Caki2 (cell line): ENCODE data around the gene HEPHL1. TPM values are rescaled to one million over a fixed set of nuclear protein-coding genes. Genes with fewer than 3 reads are reported as not detected.

ENCODE experiments used
- DNase-seq: peaks from one replicate; pipeline ENCODE4 v3.0.0-alpha.2; 2015; ENCODE audit warnings: low read depth
- in situ Hi-C: cut with HindIII; loops from 2 replicates; pipeline ENCODE4 v1.10.0; 2016; ENCODE audit warnings: low sequenced_read_pairs, low pct_unique_long_range_greater_than_20kb, mixed read lengths
- total RNA-seq: library from RNA; depleted of rRNA; stranded (reverse); fragments of >200 nt; shearing (Covaris generic); gene quantifications from 2 replicates; pipeline ENCODE4 v1.2.3, GENCODE V29; 2014; ENCODE audit warnings: low replicate concordance

The HEPHL1 gene
- total RNA-seq, 1 experiment from 2014 or later: not detected

DNA sequence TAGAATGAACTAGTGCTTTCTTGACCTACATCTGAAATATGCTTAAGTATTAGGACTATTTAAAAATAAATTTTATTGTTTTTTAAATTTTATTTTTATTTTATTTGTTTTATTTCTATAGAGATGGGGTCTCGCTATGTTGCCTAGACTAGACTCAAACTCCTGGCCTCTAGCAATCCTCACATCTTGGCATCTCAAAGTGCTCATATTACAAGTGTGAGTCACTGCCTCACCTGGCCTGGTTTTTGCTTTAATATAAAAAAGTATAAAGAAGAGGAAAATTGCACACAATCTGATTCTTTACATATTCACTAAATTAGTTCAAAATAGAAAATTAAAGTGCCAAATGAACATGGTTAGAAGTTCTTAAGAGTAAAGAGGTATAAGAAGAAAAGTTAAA lies 37.5 kb downstream of the HEPHL1 start:
- in situ Hi-C loops: no loop called here
- no peak for DNase-seq

GRCh38 chr11:94059065-94059464 lies 37.9 kb downstream of the HEPHL1 start:
- in situ Hi-C loops: no loop called here
- DNase-seq: no peak

GRCh38 chr11:94060401-94060800 lies 39.2 kb downstream of the HEPHL1 start:
- in situ Hi-C loops: no loop called here
- no peak for DNase-seq

DNA sequence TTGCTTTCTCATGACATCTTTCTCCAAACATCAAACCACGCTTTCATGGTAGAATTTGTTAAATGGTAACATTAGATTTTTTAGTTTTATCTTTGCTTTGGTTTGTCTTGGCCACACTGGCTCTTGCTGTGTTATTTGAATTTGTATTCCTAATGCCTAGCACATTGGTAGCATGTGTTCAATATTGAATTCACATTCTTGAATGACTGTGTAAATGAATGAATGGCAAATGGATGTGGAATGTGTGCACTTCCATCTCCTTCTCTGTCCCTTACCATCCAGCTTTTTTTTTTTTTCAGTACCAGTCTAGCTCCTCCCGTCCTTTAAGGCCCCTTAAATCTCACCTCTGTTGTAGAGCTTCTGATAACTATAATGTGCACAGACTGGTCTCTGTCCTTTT lies 41.2 kb downstream of the HEPHL1 start:
- in situ Hi-C loops: no loop called here
- no peak for DNase-seq

GRCh38 chr11:94066901-94067429 lies 45.8 kb downstream of the HEPHL1 start:
- in situ Hi-C loops: no loop called here
- DNase-seq: no peak

DNA sequence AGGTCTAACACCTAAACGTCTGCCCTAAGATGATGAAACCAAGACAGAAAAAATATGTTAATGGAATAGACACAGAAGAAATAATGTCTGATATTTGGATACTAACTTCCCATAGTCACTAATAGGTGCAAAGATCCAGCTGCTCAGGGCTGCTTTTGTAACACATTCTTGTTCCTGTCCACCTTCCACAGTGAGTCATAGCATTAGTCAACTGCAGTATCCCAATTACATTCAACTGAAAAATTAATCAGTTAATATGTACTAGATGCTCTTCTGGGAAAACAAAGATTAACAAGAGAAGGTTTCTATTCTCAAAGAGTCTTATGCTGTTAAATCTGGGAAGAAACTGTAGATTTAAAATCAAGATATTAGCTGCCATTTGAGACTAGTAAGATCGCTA lies 47.6 kb downstream of the HEPHL1 start:
- DNase-seq: peak; percentile 8
- in situ Hi-C loops: no loop called here

DNA sequence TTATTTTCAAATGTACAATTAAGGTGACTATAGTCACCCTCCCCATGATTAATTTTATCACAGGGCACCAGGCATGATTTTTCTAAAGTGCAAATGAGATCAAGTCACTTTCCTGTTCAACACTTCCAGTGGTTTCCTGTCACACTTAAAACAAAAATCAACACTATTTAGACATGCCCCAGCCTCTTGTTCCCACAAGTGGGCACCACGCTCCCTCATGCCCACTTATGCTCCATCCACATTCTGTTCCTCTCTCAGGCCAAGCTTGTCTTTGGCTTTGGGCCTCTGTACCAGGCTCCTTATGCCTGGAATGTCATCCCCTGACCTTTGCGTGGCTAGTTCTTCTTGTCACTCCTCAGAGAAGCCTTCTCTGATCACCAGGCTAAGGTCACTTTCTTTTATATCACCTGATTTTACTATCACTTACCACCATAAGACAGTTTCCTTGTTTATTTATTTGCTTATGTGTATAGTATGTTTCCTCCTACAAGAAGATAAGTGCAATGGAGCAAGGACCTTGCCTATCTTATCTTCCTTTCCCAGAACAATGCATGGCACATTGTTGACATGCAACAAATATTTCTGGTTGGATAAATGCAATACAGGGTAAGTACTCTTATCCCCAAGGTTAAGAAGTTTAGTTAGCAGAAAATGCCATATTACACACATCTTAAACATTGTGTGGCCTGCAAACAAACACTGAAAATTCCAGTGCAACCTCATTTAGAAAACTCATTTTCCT lies 56.6 kb downstream of the HEPHL1 start:
- no peak for DNase-seq
- in situ Hi-C loops: no loop called here

DNA sequence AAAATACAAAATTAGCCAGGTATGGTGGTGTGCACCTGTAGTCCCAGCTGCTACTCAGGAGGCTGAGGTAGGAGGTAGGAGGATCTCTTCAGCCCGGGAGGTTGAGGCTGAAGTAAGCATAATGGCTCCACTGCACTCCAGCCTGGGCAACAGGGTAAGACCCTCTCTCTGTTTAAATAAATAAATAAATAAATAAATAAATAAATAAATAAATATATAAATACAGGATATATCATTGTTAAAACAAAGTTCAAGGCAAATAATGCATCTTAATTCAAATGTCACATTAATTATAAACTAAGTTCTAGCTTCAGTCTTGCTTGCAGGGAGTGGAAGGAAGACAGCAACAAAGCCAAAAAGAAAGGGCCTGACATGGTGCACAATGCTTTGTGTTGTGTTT lies 63.0 kb downstream of the HEPHL1 start:
- no peak for DNase-seq
- in situ Hi-C loops: no loop called here

- DNase-seq: no peak
- in situ Hi-C loops: no loop called here
These were observed 67.8 kb downstream of the HEPHL1 start for GRCh38 chr11:94088906-94089305.

DNA sequence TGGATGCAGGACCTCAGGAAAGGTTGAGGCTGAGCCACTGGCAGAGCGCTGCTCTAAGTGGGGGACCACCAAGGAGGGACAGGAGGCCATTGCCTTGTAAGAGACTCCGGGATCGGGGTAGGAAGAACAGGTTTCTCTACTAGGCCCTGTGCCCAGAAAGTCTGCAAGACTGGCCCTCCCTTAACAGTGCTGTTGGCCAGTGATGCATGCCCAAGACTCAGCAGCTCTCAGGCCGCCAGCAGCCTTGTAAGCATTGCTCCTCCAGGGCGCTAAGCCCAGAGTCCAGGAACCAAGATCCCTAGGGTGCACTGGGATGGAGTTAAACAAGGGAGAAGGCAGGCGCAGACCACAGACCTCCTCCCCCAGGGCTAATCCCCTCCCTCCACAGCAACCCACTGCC lies 68.2 kb downstream of the HEPHL1 start:
- no peak for DNase-seq
- in situ Hi-C loops: no loop called here

GRCh38 chr11:94090401-94090800 lies 69.2 kb downstream of the HEPHL1 start:
- no peak for DNase-seq
- in situ Hi-C loops: no loop called here

GRCh38 chr11:94091091-94091490 lies 69.9 kb downstream of the HEPHL1 start:
- DNase-seq: no peak
- in situ Hi-C loops: no loop called here

- in situ Hi-C loops: no loop called here
- no peak for DNase-seq
These were observed 79.1 kb downstream of the HEPHL1 start for GRCh38 chr11:94100253-94100652.

GRCh38 chr11:94103471-94103870 lies 82.3 kb downstream of the HEPHL1 start:
- no peak for DNase-seq
- in situ Hi-C loops: no loop called here

DNA sequence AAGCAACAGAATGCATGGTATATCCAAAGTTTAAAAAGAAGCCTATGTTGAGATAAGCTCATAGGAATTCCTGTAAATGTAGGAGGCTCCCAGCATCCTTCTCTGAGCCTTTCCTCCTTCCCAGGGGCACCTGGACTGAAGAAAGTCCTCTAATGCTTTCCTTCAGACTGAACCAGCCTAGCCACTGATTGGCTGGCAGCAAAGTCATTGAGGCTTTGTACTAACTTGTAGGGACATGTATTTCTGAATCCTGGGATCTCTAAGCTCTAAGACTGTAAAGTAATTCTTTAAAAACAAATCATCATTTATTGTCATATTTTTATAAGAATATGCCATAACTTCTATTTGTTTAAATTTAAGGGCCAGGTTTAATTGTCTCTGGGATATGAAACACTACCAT lies 83.6 kb downstream of the HEPHL1 start:
- DNase-seq: no peak
- in situ Hi-C loops: no loop called here

GRCh38 chr11:94106716-94107115 lies 85.6 kb downstream of the HEPHL1 start:
- DNase-seq: no peak
- in situ Hi-C loops: no loop called here

DNA sequence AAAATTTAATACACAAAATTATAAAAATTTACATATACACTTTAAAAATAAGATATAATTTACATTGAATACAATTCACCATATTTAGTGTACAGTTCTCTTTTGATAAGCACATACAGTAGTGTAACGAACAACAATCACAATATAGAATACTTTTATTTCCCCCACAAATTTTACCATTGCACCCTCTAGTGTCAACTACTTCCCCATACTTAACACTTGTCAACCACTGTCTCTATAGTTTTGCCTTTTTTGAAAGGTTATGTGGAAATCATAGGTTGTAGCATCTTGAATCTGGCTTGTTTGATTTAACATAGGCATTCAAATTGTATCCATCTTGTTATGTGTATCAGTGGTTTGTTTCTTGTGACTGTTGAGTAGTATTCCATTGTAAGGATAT lies 86.2 kb downstream of the HEPHL1 start:
- in situ Hi-C loops: no loop called here
- DNase-seq: no peak

DNA sequence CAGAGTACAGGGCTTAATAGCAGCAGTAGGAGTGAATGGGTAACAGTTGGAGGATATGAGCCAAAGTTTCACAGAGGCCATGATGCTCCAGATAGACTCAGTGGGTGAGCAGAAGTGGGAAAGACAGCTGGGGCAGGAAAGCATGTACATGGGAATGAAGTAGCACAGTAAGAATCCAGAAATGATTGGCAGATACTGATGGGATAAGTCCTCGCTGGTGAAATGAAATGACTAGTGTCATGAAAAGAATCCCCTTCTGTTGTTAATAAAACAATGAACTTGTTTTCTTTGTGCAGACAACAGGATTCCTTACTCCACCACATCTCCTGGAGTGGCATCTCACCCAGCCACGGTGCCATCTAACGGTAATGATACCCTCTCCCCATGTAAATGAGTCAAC lies 90.1 kb downstream of the HEPHL1 start:
- in situ Hi-C loops: no loop called here
- no peak for DNase-seq

DNA sequence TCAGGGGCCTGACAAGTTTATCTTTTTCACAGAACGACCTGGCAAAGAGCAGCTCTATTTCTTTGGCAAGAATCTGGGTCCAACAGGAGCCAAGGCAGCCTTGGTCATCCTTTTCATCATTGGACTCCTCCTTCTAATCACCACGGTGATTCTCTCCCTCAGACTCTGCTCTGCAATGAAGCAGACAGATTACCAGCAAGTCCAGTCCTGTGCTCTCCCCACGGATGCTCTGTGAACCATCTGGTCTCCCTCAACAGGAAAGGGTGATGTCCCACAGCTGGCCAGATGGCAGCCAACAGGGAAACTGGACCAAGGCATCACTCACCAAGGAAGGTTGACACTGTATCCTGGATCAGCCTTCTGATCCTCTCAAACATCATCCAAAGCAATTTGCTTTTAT lies 90.5 kb downstream of the HEPHL1 start:
- in situ Hi-C loops: no loop called here
- no peak for DNase-seq

GRCh38 chr11:94112206-94112953 lies 91.2 kb downstream of the HEPHL1 start:
- DNase-seq: no peak
- in situ Hi-C loops: no loop called here
